Measurements from ENCODE around the gene IKZF5. TPM values are rescaled to one million over a fixed set of nuclear protein-coding genes. Genes with fewer than 3 reads are reported as not detected.

The IKZF5 gene
- polyA plus RNA-seq, 3 donors, result 8.6 to 12.8 (median 9.8) TPM

DNA sequence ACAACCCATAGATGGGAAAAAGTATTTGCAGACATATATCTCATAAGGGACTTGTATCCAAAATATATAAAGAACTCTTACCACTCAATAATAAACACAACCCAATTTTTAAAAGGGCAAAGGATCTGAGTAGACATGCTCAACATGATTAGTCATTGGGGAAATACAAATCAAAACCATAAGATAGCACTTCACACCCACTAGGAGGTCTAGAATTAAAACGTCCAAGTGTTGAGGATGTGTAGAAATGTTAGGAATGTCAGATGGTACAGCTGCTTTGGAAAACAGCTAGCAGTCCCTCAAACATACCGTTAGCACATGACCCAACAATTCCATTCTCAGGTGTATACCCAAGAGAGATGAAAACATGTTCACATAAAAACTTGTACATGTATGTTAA is 20.1 kb downstream of the IKZF5 start:
- no peaks in the 10 kb centered on the region for H3K4me1 ChIP-seq (ENCODE audit: control insufficient read depth in 1 of 2, insufficient read depth in 2 of 2, low read length in 2 of 2)
- intact Hi-C loops (cut with micrococcal nuclease), result no loop called here
- Mint-ChIP-seq H3K27ac (no peak overlapping the region), H3K36me3 (peaks cover 30 to 32% of the 10 kb centered on the region in 2 donors), H3K4me1 (no peaks in the 10 kb centered on the region), H3K4me3 (no peak overlapping the region), H3K27me3 (ENCODE audit: low read depth in 3 of 3) (no peaks in the 10 kb centered on the region), H3K9me3 (no peaks in the 10 kb centered on the region)
- H3K27ac ChIP-seq (ENCODE audit: low read depth in 1 of 2, low read length in 2 of 2), result no peak overlapping the region
- no peak overlapping the region for H3K4me2 ChIP-seq (replicated peaks; ENCODE audit: extremely low read depth, low read length, poor library complexity, severe bottlenecking)
- H3K9me3 ChIP-seq (replicated peaks in 1 of 2; ENCODE audit: control insufficient read depth in 1 of 2, insufficient read depth in 1 of 2, low read length in 2 of 2), result no peaks in the 10 kb centered on the region
- TF ChIP-seq, protein P1, sequence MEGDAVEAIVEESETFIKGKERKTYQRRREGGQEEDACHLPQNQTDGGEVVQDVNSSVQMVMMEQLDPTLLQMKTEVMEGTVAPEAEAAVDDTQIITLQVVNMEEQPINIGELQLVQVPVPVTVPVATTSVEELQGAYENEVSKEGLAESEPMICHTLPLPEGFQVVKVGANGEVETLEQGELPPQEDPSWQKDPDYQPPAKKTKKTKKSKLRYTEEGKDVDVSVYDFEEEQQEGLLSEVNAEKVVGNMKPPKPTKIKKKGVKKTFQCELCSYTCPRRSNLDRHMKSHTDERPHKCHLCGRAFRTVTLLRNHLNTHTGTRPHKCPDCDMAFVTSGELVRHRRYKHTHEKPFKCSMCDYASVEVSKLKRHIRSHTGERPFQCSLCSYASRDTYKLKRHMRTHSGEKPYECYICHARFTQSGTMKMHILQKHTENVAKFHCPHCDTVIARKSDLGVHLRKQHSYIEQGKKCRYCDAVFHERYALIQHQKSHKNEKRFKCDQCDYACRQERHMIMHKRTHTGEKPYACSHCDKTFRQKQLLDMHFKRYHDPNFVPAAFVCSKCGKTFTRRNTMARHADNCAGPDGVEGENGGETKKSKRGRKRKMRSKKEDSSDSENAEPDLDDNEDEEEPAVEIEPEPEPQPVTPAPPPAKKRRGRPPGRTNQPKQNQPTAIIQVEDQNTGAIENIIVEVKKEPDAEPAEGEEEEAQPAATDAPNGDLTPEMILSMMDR (IDR thresholded peaks at IDR 0.05), result no peak
- no peaks in the 10 kb centered on the region for H3K27me3 ChIP-seq (ENCODE audit: control insufficient read depth in 2 of 2, insufficient read depth in 2 of 2, low read length in 2 of 2)
- no peak overlapping the region for H2AFZ ChIP-seq (ENCODE audit: insufficient read depth, low read depth, low read length, poor library complexity, severe bottlenecking)
- peaks cover 24 to 31% of the 10 kb centered on the region in 2 donors for H3K36me3 ChIP-seq (replicated peaks in 1 of 2; ENCODE audit: control insufficient read depth in 1 of 2, insufficient read depth in 2 of 2, low read length in 2 of 2)
- no CpG with 5 or more reads among the region's 2 CpGs for WGBS (ENCODE audit: insufficient coverage)
- peaks cover under 1% of the 10 kb centered on the region for H4K20me1 ChIP-seq (ENCODE audit: insufficient read depth, low read length)
- H3K9ac ChIP-seq (ENCODE audit: insufficient read depth, low read length, poor library complexity, severe bottlenecking), result no peak overlapping the region
- H3K4me3 ChIP-seq (replicated peaks in 1 of 3; ENCODE audit: low read depth in 2 of 3, low read length in 3 of 3), result no peak overlapping the region
- no peaks in the 10 kb centered on the region for H3K79me2 ChIP-seq (ENCODE audit: insufficient read depth, low read length)
- no peak for DNase-seq

DNA sequence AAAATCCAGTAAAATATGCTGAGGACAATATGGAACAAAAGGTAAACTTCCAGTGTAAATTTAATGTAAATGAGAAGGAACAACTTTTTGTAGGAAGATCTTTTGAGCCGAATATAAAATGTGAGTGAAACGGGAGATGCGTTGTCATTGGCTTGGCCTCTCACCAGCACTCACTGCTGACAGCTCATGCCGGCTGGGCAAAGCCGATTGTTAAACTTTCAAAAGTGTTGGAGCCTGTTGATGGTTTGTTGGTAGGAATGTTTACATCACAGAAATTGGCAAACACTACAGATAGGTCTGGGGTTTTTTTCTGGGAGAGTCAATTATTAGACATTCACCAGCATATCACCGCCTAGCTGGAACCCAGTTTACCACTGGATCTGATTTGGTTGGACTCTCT is 22.3 kb downstream of the IKZF5 start:
- no peak overlapping the region for H3K4me2 ChIP-seq (replicated peaks; ENCODE audit: extremely low read depth, low read length, poor library complexity, severe bottlenecking)
- TF ChIP-seq, protein P1 (IDR thresholded peaks at IDR 0.05), result no peak
- intact Hi-C loops (cut with micrococcal nuclease), result no loop called here
- H4K20me1 ChIP-seq (ENCODE audit: insufficient read depth, low read length), result no peaks in the 10 kb centered on the region
- no peaks in the 10 kb centered on the region for H3K4me1 Mint-ChIP-seq
- no peaks in the 10 kb centered on the region for H3K9me3 ChIP-seq (replicated peaks in 1 of 2; ENCODE audit: control insufficient read depth in 1 of 2, insufficient read depth in 1 of 2, low read length in 2 of 2)
- no peaks in the 10 kb centered on the region for H3K9me3 Mint-ChIP-seq
- no peak for DNase-seq
- H3K4me1 ChIP-seq (ENCODE audit: control insufficient read depth in 1 of 2, insufficient read depth in 2 of 2, low read length in 2 of 2), result no peaks in the 10 kb centered on the region
- H2AFZ ChIP-seq (ENCODE audit: insufficient read depth, low read depth, low read length, poor library complexity, severe bottlenecking), result no peak overlapping the region
- no peaks in the 10 kb centered on the region for H3K27me3 Mint-ChIP-seq (ENCODE audit: low read depth in 3 of 3)
- 88% methylated on average over 3 of the region's 6 CpGs for WGBS (ENCODE audit: insufficient coverage)
- H3K27ac Mint-ChIP-seq, result no peak overlapping the region
- no peaks in the 10 kb centered on the region for H3K27me3 ChIP-seq (ENCODE audit: control insufficient read depth in 2 of 2, insufficient read depth in 2 of 2, low read length in 2 of 2)
- H3K4me3 ChIP-seq (replicated peaks in 1 of 3; ENCODE audit: low read depth in 2 of 3, low read length in 3 of 3), result no peak overlapping the region
- no peak overlapping the region for H3K27ac ChIP-seq (ENCODE audit: low read depth in 1 of 2, low read length in 2 of 2)
- peaks cover 23 to 24% of the 10 kb centered on the region in 2 donors for H3K36me3 Mint-ChIP-seq
- no peaks in the 10 kb centered on the region for H3K79me2 ChIP-seq (ENCODE audit: insufficient read depth, low read length)
- H3K36me3 ChIP-seq (replicated peaks in 1 of 2; ENCODE audit: control insufficient read depth in 1 of 2, insufficient read depth in 2 of 2, low read length in 2 of 2), result peaks cover 8 to 11% of the 10 kb centered on the region in 2 donors
- H3K9ac ChIP-seq (ENCODE audit: insufficient read depth, low read length, poor library complexity, severe bottlenecking), result no peak overlapping the region
- H3K4me3 Mint-ChIP-seq, result no peak overlapping the region
